ENCODE results near the gene CENATAC. TPM values are rescaled to one million over a fixed set of nuclear protein-coding genes. Genes with fewer than 3 reads are reported as not detected.

Gene CENATAC
- total RNA-seq, 2 experiments from 2014 or later, result 47.7 to 60.6 TPM

- intact Hi-C loops (cut with micrococcal nuclease; ENCODE audit: unreplicated experiment), result no loop called here
- H3K79me2 ChIP-seq (ENCODE audit: insufficient read depth, low read depth, low read length), result peaks cover 14% of the 10 kb centered on the region
- POLR2A ChIA-PET, result interaction anchor here (0.8 kb wide), 1 partner anchor 30 kb away, joined by 4 read pairs; no protein-coding TSS in a partner anchor
Observed at GRCh38 chr11:119062779-119063178, 64.8 kb downstream of the CENATAC start.

GRCh38 chr11:119065369-119065768, 67.4 kb downstream of the CENATAC start:
- Histone ChIP-seq H4K20me1 (ENCODE audit: insufficient read depth, low read length) (no peaks in the 10 kb centered on the region), H3K79me2 (ENCODE audit: insufficient read depth, low read depth, low read length) (peaks cover 25% of the 10 kb centered on the region), H3K9me3 (ENCODE audit: low read length) (no peaks in the 10 kb centered on the region), H3K4me2 (ENCODE audit: low read length) (no peak overlapping the region; the same call in 1 of the 2 replicates), H2AFZ (ENCODE audit: low read length) (no peak overlapping the region), H3K36me3 (ENCODE audit: insufficient read depth, low read length) (peaks cover 7% of the 10 kb centered on the region; the same call in 1 of the 2 replicates), H3K4me1 (ENCODE audit: insufficient read depth, low read length, poor library complexity, severe bottlenecking) (peaks cover 23% of the 10 kb centered on the region), H3K4me3 (ENCODE audit: low read depth, low read length, poor library complexity, severe bottlenecking) (no peak overlapping the region), H3K9me2 (ENCODE audit: insufficient read depth, low read length) (no peaks in the 10 kb centered on the region), H3K27ac (ENCODE audit: low read depth, low read length, poor library complexity, severe bottlenecking) (no peak overlapping the region)
- TF ChIP-seq, protein P1, sequence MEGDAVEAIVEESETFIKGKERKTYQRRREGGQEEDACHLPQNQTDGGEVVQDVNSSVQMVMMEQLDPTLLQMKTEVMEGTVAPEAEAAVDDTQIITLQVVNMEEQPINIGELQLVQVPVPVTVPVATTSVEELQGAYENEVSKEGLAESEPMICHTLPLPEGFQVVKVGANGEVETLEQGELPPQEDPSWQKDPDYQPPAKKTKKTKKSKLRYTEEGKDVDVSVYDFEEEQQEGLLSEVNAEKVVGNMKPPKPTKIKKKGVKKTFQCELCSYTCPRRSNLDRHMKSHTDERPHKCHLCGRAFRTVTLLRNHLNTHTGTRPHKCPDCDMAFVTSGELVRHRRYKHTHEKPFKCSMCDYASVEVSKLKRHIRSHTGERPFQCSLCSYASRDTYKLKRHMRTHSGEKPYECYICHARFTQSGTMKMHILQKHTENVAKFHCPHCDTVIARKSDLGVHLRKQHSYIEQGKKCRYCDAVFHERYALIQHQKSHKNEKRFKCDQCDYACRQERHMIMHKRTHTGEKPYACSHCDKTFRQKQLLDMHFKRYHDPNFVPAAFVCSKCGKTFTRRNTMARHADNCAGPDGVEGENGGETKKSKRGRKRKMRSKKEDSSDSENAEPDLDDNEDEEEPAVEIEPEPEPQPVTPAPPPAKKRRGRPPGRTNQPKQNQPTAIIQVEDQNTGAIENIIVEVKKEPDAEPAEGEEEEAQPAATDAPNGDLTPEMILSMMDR (conservative IDR thresholded peaks at IDR 0.05; ENCODE audit: low read length), result peak; percentile 83
- TF ChIP-seq EZH2phosphoT487 (IDR thresholded peaks at IDR 0.05; ENCODE audit: borderline replicate concordance, low read depth, low read length), result no peak
- CTCF ChIA-PET (ENCODE audit: unreplicated experiment), result interaction anchor here (1.0 kb wide), 1 partner anchor 18 kb away, joined by 4 read pairs; no protein-coding TSS in a partner anchor
- intact Hi-C loops (cut with micrococcal nuclease; ENCODE audit: unreplicated experiment), result loop anchor here (1.0 to 5.0 kb wide), 2 partner anchors 35 to 257 kb away; no protein-coding TSS in a partner anchor
- BruUV-seq (replicated peaks), result no TSS peak
- DNase-seq (ENCODE audit: low spot score), result peak; percentile 61
- POLR2A ChIA-PET, result interaction anchor here (1.0 kb wide), 1 partner anchor 22 kb away, joined by 3 read pairs; no protein-coding TSS in a partner anchor

More at GRCh38 chr11:119062779-119063178, 64.8 kb downstream of the CENATAC start:
- Histone ChIP-seq H4K20me1 (ENCODE audit: insufficient read depth, low read length) (no peaks in the 10 kb centered on the region), H3K4me3 (ENCODE audit: low read depth, low read length, poor library complexity, severe bottlenecking) (no peak overlapping the region), H2AFZ (ENCODE audit: low read length) (no peak overlapping the region), H3K27ac (ENCODE audit: low read depth, low read length, poor library complexity, severe bottlenecking) (no peak overlapping the region), H3K4me2 (ENCODE audit: low read length) (no peak overlapping the region), H3K36me3 (ENCODE audit: insufficient read depth, low read length) (no peaks in the 10 kb centered on the region), H3K9me3 (ENCODE audit: low read length) (no peaks in the 10 kb centered on the region), H3K4me1 (ENCODE audit: insufficient read depth, low read length, poor library complexity, severe bottlenecking) (peaks cover 23% of the 10 kb centered on the region), H3K9me2 (ENCODE audit: insufficient read depth, low read length) (no peaks in the 10 kb centered on the region)
- TF ChIP-seq, protein P1 (conservative IDR thresholded peaks at IDR 0.05; ENCODE audit: low read length), result no peak
- TF ChIP-seq EZH2phosphoT487 (IDR thresholded peaks at IDR 0.05; ENCODE audit: borderline replicate concordance, low read depth, low read length), result no peak
- BruUV-seq (replicated peaks), result no TSS peak
- no peak for DNase-seq (ENCODE audit: low spot score)
- CTCF ChIA-PET (ENCODE audit: unreplicated experiment), result no interaction called here

Small RNA genes lying within 50 kb of the gene (microRNA-seq; reads per million reads assigned to microRNA genes)
- not detected for gene MIR3656 (ENCODE audit: borderline replicate concordance)

Small RNA genes lying within 50 kb of the gene (small RNA-seq; reads per million reads assigned to genes)
- gene AP003392.2 (not detected), gene RF00017 (not detected), gene RF00019 (not detected)

Other genes with a start within 250 kb of the CENATAC start
- gene DDX6, start 207.0 kb upstream of the CENATAC start, total RNA-seq (2014; rRNA removed; shearing (Covaris generic)), result 46.5 and 55.0 TPM in 2 replicates
- gene DDX6, start 207.0 kb upstream of the CENATAC start, total RNA-seq (2022), result 128 and 142 TPM in 2 replicates
- gene CXCR5, start 114.2 kb upstream of the CENATAC start, total RNA-seq (2014; rRNA removed; shearing (Covaris generic)), result 1.4 and 3.3 TPM in 2 replicates
- gene CXCR5, start 114.2 kb upstream of the CENATAC start, total RNA-seq (2022), result 7.1 and 7.3 TPM in 2 replicates
- gene BCL9L, start 72.2 kb upstream of the CENATAC start, total RNA-seq (2014; rRNA removed; shearing (Covaris generic)), result 3.7 and 6.4 TPM in 2 replicates
- 14.8 and 16.6 TPM in 2 replicates for gene BCL9L, start 72.2 kb upstream of the CENATAC start, total RNA-seq (2022)
- 0.28 TPM in 1 of 2 replicates, not detected in the other for gene UPK2, start 41.8 kb upstream of the CENATAC start, total RNA-seq (2014; rRNA removed; shearing (Covaris generic))
- 0.34 TPM in 1 of 2 replicates, not detected in the other for gene UPK2, start 41.8 kb upstream of the CENATAC start, total RNA-seq (2022)
- gene FOXR1, start 26.4 kb upstream of the CENATAC start, total RNA-seq (2014; rRNA removed; shearing (Covaris generic)), result not detected in 2 replicates
- not detected in 2 replicates for gene FOXR1, start 26.4 kb upstream of the CENATAC start, total RNA-seq (2022)
- 1,395 and 1,541 TPM in 2 replicates for gene RPS25, start 20.2 kb downstream of the CENATAC start, total RNA-seq (2014; rRNA removed; shearing (Covaris generic))
- gene RPS25, start 20.2 kb downstream of the CENATAC start, total RNA-seq (2022), result 1,648 and 1,680 TPM in 2 replicates
- gene TRAPPC4, start 20.6 kb downstream of the CENATAC start, total RNA-seq (2014; rRNA removed; shearing (Covaris generic)), result 49.3 and 64.3 TPM in 2 replicates
- gene TRAPPC4, start 20.6 kb downstream of the CENATAC start, total RNA-seq (2022), result 58.0 and 58.5 TPM in 2 replicates
- gene SLC37A4, start 32.7 kb downstream of the CENATAC start, total RNA-seq (2014; rRNA removed; shearing (Covaris generic)), result 14.5 and 14.8 TPM in 2 replicates
- 16.6 and 20.5 TPM in 2 replicates for gene SLC37A4, start 32.7 kb downstream of the CENATAC start, total RNA-seq (2022)
- gene HYOU1, start 59.1 kb downstream of the CENATAC start, total RNA-seq (2014; rRNA removed; shearing (Covaris generic)), result 86.6 and 97.6 TPM in 2 replicates
- 112 and 117 TPM in 2 replicates for gene HYOU1, start 59.1 kb downstream of the CENATAC start, total RNA-seq (2022)
- 32.2 and 46.1 TPM in 2 replicates for gene VPS11, start 69.7 kb downstream of the CENATAC start, total RNA-seq (2014; rRNA removed; shearing (Covaris generic))
- gene VPS11, start 69.7 kb downstream of the CENATAC start, total RNA-seq (2022), result 23.3 and 25.7 TPM in 2 replicates
- 12.1 and 12.2 TPM in 2 replicates for gene HMBS, start 86.7 kb downstream of the CENATAC start, total RNA-seq (2014; rRNA removed; shearing (Covaris generic))
- 49.6 and 50.0 TPM in 2 replicates for gene HMBS, start 86.7 kb downstream of the CENATAC start, total RNA-seq (2022)
- 31.7 and 35.8 TPM in 2 replicates for gene DPAGT1, start 103.7 kb downstream of the CENATAC start, total RNA-seq (2014; rRNA removed; shearing (Covaris generic))
- 72.4 and 83.4 TPM in 2 replicates for gene DPAGT1, start 103.7 kb downstream of the CENATAC start, total RNA-seq (2022)
- gene C2CD2L, start 109.2 kb downstream of the CENATAC start, total RNA-seq (2014; rRNA removed; shearing (Covaris generic)), result 6.5 and 10.6 TPM in 2 replicates
- 19.0 and 19.9 TPM in 2 replicates for gene C2CD2L, start 109.2 kb downstream of the CENATAC start, total RNA-seq (2022)
- 18.2 and 27.7 TPM in 2 replicates for gene HINFP, start 123.4 kb downstream of the CENATAC start, total RNA-seq (2014; rRNA removed; shearing (Covaris generic))
- 29.6 and 30.8 TPM in 2 replicates for gene HINFP, start 123.4 kb downstream of the CENATAC start, total RNA-seq (2022)
- gene ABCG4, start 150.9 kb downstream of the CENATAC start, total RNA-seq (2014; rRNA removed; shearing (Covaris generic)), result not detected in 2 replicates
- not detected in 2 replicates for gene ABCG4, start 150.9 kb downstream of the CENATAC start, total RNA-seq (2022)
- 2.1 and 2.8 TPM in 2 replicates for gene NLRX1, start 170.6 kb downstream of the CENATAC start, total RNA-seq (2014; rRNA removed; shearing (Covaris generic))
- 8.8 and 10.6 TPM in 2 replicates for gene NLRX1, start 170.6 kb downstream of the CENATAC start, total RNA-seq (2022)
- not detected in 2 replicates for gene NHERF4, start 187.3 kb downstream of the CENATAC start, total RNA-seq (2014; rRNA removed; shearing (Covaris generic))
- gene NHERF4, start 187.3 kb downstream of the CENATAC start, total RNA-seq (2022), result not detected in 2 replicates
- gene CBL, start 208.2 kb downstream of the CENATAC start, total RNA-seq (2014; rRNA removed; shearing (Covaris generic)), result 19.1 and 19.2 TPM in 2 replicates
- gene CBL, start 208.2 kb downstream of the CENATAC start, total RNA-seq (2022), result 58.9 and 59.1 TPM in 2 replicates